ENCODE results near the gene NPBWR2. TPM values are rescaled to one million over a fixed set of nuclear protein-coding genes. Genes with fewer than 3 reads are reported as not detected.
"Not testable (repeated sequence)": the region's sequence is repeated elsewhere in the genome, so short reads cannot be mapped to it uniquely, and the experiment has no call there.

Gene NPBWR2
- polyA plus RNA-seq, 4 donors, result not detected

DNA sequence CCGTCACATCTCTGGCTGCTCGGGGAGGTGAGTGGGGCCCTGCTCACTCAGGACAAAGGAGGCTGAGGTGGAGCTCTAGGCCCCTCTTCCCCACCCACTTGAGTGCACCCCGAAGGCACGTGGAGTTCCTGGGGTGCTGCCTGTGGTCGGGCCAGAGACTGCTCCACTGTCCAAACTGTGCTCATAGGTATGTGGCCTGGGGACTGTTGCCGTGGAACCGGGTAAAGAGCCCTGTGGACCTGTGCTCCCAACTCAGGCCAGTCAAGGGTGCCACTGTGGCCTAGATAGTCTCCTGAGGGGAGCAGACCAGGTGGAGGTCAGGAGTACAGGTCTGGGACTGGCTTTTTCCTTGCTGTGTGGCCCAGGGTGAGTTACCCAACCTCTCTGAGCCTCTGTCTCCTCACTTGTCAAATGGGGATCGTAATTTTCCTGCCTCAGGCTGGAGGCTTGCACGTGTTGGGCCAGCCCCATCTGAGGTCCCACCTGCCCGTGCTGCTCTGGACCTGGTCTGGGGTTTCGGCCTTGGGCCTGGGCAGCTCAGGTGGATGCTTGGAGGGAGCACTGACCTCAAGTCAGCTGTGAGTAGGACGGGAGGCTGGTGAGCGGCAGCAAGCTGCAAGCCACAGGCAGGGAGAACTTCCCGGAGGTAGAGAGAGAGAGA is 12.4 kb upstream of the NPBWR2 start:
- DNase-seq (ENCODE audit: low read depth in 4 of 4, low spot score in 3 of 4), result no peak

DNA sequence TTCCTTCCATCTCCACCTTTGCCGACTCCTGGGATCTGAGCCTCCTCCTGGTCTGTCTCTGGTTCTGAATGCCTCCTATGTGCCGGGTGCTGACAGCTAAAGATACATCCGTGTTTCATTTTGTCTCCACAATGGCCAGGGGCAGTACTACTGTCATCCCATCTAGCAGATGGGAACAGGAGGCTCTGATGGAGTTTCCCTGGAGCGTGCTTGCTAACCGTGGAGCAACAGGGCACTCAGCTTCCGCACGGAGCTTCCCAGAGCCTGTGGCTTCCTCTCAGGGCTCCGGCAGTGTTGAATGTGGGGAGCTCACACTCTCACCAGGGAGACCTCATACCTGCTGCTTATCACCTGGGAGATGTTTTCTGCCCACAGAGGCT is 11.9 kb upstream of the NPBWR2 start:
- DNase-seq (ENCODE audit: low read depth in 4 of 4, low spot score in 3 of 4), result no peak

DNA sequence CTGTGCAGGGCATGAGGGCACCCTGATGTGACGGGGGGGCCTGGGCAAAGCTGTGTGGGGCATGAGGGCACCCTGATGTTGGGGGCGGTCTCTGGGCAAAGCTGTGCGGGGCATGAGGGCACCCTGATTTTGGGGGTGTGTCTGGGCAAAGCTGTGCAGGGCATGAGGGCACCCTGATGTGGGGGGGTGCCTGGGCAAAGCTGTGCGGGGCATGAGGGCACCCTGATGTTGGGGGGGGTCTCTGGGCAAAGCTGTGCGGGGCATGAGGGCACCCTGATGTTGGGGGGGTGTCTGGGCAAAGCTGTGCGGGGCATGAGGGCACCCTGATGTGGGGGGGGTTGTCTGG is 10.0 kb upstream of the NPBWR2 start:
- not testable (repeated sequence) for DNase-seq (ENCODE audit: low read depth in 4 of 4, low spot score in 3 of 4)

DNA sequence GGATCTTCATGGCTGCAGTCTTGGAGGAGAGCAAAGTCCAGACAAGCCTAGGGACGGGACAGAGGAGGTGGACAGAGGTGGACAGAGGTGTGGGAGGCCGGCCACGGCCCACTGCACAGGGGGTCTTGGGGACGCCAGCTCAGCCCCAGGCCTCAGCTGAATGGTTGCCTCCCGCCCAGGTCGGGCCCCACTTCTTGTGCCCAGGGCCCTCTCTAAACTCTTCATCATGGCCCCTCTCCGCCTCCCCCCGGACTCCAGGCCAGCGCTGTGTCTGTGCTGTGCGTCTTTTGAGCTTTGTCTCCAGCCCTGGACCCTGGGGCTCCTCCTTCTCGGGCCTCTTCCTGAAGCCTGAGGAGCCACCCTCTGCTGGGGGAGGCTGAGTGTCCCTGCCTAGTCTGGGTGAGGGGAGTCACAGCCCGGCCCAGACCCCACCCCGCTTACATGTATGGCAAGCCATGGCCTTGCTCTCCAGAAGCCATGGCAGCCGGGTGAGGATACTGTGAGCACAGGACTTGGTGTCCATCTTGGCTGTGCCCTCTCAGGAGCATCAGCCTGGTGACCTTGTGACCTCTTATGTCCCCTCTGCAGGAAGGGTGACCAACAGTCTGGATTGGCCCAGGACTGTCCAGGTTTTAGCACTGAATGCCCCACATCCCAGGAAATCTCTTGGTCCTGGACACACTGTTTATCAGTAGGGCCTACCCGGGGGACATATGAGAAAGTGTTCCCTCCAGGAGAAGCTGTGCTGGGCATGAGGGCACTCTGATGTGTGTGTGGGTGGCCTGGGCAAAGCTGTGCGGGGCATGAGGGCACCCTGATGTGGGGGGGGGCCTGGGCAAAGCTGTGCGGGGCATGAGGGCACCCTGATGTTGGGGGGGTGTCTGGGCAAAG is 9.4 kb upstream of the NPBWR2 start:
- no peak for DNase-seq (ENCODE audit: low read depth in 4 of 4, low spot score in 3 of 4)

DNA sequence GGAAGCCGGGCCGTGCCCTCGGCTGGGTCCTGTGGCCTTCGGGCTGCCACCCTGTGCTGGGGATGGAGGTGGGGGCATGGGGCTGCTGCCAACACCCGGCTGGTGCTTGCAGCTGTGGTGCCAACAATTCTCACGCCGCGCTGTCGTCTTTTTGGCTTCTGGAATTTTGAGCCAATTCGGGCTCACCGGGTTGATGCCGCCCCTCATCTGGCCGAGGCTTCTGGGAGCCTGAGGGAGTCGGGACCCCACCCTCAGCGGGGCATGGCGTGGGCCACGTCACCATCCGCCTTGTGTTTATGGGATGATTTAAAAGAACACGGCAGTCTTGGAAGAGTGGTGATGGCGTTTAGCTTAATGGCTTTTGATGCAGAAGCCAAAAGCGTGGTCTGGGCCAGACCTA is 8.7 kb upstream of the NPBWR2 start:
- DNase-seq (ENCODE audit: low read depth in 4 of 4, low spot score in 3 of 4), result no peak

DNA sequence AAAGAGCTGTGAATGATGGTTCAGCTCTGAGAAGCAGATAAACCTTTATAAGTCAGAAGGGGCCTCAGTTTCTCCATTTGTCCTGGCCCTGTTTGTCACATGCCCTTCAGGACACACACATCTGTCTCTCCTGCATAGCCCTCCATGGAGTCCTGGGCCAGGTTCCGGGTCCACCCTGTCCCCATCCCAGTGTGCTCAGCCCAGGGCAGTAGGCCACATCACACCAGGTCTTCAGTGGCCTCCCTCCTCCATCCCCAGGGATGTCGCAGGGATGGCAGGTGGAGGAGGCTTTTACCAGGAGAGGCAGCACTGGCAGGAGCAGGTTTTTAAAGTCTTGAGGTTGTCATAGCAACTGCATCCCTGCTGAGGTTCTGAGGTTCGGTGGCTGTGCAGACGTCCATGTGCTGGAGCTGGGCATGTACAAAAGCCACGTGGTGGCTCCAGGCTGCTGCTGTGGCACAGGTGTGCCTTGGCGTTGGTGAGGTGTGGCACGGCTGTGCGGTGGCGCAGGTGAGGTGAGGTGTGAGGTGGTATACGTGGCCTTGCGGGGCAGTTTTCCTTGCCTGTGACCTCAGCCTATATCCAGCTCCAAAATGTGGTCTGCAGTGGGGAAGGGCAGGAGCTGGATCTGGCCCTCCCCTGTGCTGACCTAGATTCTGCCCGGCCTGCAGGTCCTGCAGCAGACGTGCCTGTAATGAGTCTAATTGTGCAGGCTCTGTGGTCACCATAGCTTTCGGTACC is 8.0 kb upstream of the NPBWR2 start:
- DNase-seq (ENCODE audit: low read depth in 4 of 4, low spot score in 3 of 4), result no peak

DNA sequence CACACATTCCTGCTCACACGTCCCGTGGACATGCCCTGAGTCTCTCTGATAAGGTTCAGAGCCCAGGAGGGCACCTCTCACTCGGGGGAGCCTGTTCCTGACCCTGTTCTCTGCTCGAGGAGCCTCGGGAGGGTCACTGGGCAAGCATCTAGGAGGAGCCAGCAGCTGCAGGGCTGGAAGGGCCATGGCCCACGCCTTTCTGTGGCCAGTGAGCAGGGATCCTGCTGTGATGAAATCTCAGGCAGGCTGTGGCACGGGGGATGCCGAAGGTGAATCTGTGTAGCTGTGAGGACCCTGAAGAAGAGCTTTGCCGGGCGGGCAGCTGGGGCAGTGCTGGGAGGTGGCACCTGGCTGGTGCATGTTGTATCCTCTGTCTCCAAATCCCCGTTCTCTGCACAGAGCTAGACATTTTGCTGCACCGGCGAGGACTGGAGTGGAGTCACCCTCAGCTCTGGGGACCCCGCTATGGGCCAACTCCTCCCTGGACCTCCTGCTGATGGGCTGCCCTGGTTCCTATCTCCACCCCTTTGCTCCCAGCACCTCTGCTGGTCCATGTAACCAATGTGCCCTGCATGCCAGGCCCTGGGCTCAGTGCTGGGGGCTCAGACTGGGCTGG is 7.1 kb upstream of the NPBWR2 start:
- DNase-seq (ENCODE audit: low read depth in 4 of 4, low spot score in 3 of 4), result no peak

DNA sequence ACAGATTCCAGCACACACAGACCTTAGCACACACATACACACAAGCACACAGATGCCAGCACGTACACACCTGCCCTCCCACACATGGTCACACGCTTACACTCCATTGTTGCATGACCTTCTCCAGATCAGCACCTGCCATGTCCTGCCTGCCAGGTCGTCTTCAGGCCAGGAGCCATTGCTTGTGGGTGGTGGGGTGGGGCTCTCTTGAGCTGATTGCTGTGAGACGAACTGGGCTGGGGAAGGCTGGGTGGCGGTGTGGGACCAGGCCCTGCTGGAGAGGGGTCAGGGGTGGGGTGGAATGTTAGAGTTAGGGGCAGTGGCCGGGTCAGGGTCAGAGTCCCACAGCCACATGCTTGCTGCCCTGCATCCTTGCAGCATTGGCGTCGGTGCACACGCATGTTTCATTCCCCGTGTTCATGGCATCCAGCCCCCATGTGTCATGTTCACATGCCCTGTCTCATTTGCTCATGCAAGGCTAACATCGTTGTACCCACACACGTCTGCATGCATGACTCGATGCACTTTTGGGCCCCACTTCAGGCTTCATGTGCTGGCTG is 6.5 kb upstream of the NPBWR2 start:
- no peak for DNase-seq (ENCODE audit: low read depth in 4 of 4, low spot score in 3 of 4)

DNA sequence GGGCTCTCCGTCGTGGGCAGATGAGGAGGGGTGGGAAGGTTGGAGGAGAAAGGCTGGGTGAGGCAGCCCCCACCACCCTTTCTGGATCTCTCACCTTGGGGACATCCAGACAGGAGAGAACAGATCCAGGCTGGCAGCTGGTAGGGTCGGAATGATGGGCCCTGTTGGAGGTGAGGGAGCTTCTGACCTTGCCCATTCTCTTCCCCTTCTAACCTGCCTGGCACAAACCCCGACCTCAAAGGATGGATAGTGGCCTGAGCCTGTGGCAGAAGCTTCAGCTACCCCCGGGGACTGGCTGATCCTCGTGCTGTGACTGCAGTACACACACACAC is 6.0 kb upstream of the NPBWR2 start:
- no peak for DNase-seq (ENCODE audit: low read depth in 4 of 4, low spot score in 3 of 4)

DNA sequence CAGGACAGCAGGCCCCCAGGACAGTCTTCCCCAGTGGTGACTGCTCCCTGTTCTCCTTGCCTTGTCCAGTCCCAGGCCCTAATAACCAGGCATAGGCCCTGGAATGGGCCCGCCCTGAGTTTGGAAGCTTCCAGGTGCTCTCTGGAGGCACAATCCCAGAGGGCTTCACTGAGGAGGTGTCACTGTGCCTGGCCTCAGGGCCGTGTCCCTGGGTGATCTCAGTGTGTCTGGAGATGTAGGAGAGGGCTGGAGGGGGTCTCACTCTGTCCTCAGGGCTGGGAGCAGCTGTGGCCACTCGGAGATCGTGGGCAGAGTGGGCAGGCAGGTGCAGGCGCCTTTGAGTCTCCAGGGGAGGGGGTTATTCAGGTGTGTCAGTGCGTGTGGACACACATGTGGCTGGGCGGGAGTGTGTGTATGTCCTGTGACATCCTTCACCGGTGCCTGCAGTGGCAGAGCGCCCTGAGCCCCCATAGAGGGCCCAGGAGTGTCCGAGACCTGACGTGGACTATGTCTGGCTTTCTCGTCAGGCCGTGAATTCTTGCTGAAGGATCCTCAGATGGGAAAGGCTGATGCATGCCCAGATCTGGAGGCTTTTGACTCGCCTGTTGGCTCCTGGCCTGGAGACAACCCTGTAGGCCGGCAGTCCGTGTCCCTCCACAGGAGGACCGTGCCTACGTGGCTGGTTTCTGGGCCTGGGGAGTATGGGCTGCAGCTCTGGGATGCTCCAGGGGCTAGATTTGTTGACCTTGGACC is 5.5 kb upstream of the NPBWR2 start:
- no peak for DNase-seq (ENCODE audit: low read depth in 4 of 4, low spot score in 3 of 4)

DNA sequence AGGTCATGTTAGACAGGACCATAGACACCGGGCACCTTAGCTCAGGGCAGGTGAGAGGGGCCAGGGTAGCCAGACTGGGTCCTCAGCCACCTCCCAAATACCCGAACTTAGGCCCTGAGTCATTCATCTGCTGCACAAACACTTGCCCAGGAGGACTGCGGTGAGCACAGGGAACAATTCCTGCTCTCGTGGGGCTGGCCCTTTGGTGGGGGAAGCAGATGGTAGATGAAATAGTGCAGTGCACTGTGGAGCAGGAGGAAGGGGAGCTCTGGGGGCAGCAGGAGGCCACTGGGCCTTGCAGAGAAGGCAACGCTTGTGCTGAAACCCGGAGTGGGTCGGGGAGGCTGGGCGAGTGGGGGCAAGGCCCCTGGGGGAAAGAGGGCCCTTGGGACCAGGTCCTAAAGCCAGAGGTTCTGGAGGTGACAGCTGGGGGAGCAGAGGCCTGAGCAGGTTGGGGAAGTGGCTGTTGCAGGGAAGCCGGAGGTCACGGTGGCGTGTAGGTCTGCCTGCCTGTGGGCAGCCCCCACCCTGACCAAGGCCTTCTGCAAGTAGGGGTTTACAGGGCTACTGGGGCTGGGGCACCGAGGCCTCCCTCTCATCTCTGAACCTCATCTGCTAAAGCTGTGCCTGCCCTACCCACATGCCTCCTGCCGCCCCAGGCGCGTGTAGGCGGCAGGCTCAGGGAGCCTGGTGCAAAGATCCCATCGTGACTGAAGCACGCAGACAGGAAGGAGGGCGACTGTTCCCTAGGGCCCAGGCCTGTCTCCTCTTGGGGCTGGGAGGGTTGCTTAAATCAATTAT is 4.7 kb upstream of the NPBWR2 start:
- DNase-seq (ENCODE audit: low read depth in 4 of 4, low spot score in 3 of 4), result no peak

DNA sequence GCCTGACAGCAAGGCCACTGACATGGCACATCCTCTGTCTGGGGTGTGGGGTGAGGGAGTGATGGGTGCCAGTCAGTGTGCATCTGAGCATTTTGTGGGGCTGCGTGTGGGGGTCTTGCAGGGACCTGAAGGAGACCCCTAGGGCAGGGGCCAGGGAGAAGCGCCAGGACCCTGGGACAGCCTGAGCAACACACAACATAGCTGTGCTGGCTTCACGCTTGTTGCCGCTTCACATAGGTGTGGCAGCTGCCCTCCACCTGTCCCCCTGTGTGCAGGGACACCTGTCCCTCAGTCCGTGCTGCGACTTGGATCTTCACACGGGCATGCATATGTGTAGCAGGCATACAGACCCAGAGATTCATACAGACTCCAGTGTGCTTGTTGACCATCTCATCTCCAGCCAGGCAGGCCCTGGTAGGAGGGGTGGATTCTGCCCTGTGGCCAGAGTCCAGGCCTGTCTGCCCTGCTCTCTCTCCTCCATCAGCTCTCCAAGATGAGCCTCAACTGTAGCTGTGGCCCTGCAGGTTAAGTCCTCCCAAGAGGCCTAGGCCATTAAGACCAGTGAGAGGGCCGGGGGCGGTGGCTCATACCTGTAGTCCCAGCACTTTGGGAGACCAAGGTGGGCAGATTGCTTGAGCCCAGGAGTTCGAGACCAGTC is 3.2 kb upstream of the NPBWR2 start:
- DNase-seq (ENCODE audit: low read depth in 4 of 4, low spot score in 3 of 4), result no peak

DNA sequence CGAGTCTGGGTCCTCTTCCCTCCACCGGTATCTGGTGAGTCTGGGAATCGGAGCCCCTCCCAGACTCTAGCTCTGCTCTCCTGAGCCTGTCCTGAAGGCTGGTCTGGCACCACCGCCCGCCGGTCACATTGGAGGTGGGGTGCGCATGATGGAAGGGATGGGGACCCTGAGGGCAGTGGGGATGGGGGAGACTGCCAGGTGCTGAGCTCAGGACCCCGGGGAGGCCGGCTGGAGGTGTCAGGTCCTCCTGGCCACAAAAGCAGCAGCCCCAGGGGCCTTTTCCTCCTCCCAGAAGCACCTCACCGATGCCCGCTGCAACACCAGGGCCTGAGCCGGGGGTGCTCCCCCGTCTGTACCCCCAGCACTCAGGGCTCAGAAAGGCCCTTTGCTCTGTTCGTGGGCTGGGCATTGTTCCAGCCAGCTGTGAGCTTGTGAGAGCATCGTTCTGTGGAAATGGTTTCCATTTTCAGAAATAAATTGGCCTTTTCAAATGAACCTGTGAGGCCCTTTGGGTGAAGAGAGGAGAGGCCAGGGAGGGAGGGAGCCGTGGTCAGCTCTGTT is 2.5 kb upstream of the NPBWR2 start:
- no peak for DNase-seq (ENCODE audit: low read depth in 4 of 4, low spot score in 3 of 4)

DNA sequence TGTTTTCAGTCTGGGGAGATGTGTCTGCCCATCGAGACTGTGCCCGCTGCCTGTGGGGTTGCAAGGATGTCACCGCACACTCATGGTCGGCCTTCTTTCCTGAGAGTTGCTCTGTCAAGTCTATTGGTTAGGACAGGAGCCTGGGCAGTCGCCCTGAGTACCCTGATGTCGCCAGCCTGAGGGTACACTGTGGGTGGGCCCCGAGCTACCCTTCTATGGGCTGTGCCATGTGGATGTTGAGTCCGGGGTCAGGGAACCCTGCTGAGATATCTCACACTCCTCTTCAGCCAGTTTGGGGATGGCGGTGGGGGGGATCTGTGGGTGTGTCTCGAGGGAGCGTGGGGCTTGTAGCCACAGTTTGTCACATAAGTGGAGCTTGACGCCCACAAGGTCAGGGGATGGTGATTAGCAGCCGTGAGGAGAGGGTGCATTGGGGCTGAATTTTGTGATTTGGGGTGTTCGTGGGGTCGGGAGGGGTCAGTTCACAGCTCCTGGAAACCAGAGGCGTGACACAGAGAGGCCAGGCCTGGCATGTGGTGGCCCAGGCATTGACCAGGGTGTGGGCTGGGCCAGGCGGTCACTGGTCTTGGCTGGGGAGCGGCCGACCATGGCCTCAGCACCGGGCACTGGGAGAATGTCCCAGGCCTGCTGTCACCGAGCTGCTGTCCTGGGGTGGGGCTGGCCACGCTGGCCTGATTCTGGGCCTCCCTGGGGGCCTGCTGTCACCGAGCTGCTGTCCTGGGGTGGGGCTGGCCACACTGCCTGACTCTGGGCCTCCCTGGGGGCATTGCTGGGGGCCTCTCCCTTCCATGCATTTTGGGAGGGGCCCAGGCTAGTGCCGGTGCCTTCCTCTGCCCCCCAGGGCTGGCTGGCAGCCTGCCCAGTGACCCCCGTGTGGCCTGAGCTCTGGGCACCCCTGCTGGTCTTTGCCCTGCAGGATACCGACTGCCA is 1.6 kb upstream of the NPBWR2 start:
- DNase-seq (ENCODE audit: low read depth in 4 of 4, low spot score in 3 of 4), result no peak

DNA sequence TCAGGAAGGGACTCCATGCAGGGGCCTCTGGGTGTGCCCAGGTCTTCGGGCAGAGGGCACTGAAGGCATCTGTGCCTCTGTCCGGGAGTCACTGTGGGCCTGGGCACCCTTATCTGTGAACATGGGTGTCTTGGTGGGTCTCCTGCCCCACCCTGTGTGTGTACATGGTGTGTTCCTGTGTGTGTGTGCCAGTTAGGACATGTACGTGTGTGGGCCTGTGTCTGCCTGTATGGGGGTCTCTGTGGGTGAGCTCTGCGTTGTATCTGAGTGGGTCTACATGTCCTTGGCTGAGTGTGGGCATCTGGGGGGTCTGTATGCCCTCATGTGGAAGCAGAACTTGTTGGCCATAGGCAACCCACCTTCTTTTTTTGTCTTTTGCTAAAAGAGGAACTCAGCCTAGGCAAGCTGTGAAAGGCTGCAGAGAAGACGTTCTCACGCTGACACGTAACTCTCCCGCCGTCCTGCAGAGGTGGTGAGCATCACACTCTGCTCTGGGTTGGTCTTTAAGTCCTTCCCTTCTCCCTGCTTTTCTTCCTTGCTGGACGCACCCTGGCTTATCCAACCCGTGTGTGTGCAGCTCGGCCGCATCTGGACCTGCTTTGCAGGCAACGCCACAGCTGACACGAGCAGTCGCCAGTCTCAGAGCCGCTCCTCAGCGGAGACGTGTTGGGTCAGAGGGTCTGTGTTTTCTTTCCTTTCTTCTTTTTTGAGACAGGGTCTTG is 532 bp upstream of the NPBWR2 start:
- DNase-seq (ENCODE audit: low read depth in 4 of 4, low spot score in 3 of 4), result no peak

DNA sequence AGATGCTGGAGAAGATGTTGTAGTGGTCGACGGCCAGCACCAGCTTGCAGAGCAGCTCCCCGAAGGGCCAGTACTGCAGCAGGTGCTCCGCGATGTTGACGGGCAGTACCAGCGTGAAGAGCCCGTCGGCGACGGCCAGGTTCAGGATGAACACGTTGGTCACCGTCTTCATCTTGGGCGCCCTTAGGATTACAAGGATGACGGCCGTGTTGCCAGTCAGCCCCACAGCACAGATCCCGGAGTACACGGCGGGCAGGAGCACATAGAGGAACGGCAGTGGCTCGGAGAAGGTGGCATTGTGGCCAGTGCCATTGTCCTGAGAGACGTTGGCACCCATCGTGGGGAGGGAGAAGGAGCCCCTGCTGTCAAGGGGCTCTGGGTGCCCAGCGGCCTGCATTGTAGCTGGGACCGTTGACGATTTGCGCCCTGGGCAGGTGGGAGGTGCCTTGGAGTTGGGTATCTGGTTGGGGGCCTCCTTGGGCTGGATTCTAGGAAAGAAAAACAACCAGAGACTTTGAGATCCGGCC is 867 bp downstream of the NPBWR2 start:
- DNase-seq (ENCODE audit: low read depth in 4 of 4, low spot score in 3 of 4), result no peak

All from left renal pelvis (tissue), 4 donors.